IMR-90 (cell line): ENCODE measurements around the gene FAR2. TPM values are rescaled to one million over a fixed set of nuclear protein-coding genes. Genes with fewer than 3 reads are reported as not detected.
A peak's percentile ranks its signal among the peaks of the same experiment; 100 is the strongest.

ENCODE experiments used
- ATAC-seq: fragments of 200-7000 bp; cut with Tn5 transposase; 2 replicates; pipeline ENCODE4 v1.9.1; 2020; ENCODE audit warnings: low read depth, mild to moderate bottlenecking, moderate library complexity
- BruUV-seq: library from RNA; stranded (reverse); fragments of 400-500 nt; replicated peaks from 2 replicates; lab custom pipeline; 2021; lab: Mats Ljungman, UMichigan
- CTCF ChIA-PET: fragments of 300-600 bp; formaldehyde crosslinking; extraction: SDS; loops from one replicate; lab custom pipeline; 2021; ENCODE audit warnings: antibody characterized with exemption; lab: Yijun Ruan, JAX
- POLR2A ChIA-PET: fragments of 300-600 bp; sonication (Branson Sonifier 250); formaldehyde crosslinking; loops from one replicate; lab custom pipeline; 2022; ENCODE audit warnings: antibody characterized with exemption; ENCODE audit not compliant: unreplicated experiment; lab: Charles Lee
- DNase-seq: peaks from one replicate; pipeline ENCODE4 v3.0.0; 2013
- H2AFZ ChIP-seq: replicated peaks from 2 replicates; pipeline ENCODE3; 2013; ENCODE audit warnings: low read length, mild to moderate bottlenecking; ENCODE audit not compliant: poor library complexity
- H2AK5ac ChIP-seq: 2 replicates; pipeline ENCODE4 v1.6.1; 2013; ENCODE audit warnings: low read depth, low read length, inconsistent platforms
- H2AK9ac ChIP-seq: replicated peaks from 2 replicates; pipeline ENCODE3; 2013; ENCODE audit warnings: mild to moderate bottlenecking, low read depth, low read length, moderate library complexity; ENCODE audit not compliant: poor library complexity
- H2BK120ac ChIP-seq: 2 replicates; pipeline ENCODE4 v1.6.1; 2013; ENCODE audit warnings: low read depth, low read length, inconsistent platforms
- H2BK15ac ChIP-seq: 3 replicates; pipeline ENCODE4 v1.6.1; 2013; ENCODE audit warnings: low read depth, low read length, inconsistent platforms
- H2BK20ac ChIP-seq: 2 replicates; pipeline ENCODE4 v1.6.1; 2013; ENCODE audit warnings: low read depth, mild to moderate bottlenecking, inconsistent platforms, low read length, moderate library complexity
- H2BK5ac ChIP-seq: 2 replicates; pipeline ENCODE4 v1.6.1; 2013; ENCODE audit warnings: mild to moderate bottlenecking, low read depth, low read length, inconsistent platforms; ENCODE audit not compliant: poor library complexity, severe bottlenecking
- H3K14ac ChIP-seq: replicated peaks from 2 replicates; pipeline ENCODE4 v1.6.1; 2013; ENCODE audit warnings: low read depth, low read length, inconsistent platforms
- H3K18ac ChIP-seq: 2 replicates; pipeline ENCODE4 v1.6.1; 2013; ENCODE audit warnings: low read depth, low read length, control low read depth
- H3K23ac ChIP-seq: 2 replicates; pipeline ENCODE4 v1.6.1; 2013; ENCODE audit warnings: low read depth, low read length, inconsistent platforms
- H3K27ac ChIP-seq: 2 replicates; pipeline ENCODE4 v1.5.1; 2013; ENCODE audit warnings: mild to moderate bottlenecking, control low read depth, low read length; ENCODE audit not compliant: insufficient read depth
- H3K27me3 ChIP-seq: 2 replicates; pipeline ENCODE4 v1.6.1; 2013; ENCODE audit warnings: low read length; ENCODE audit not compliant: control insufficient read depth, insufficient read depth
- H3K36me3 ChIP-seq: 2 replicates; pipeline ENCODE4 v1.6.1; 2013; ENCODE audit warnings: low read length, mixed read lengths; ENCODE audit not compliant: control insufficient read depth, insufficient read depth
- H3K4ac ChIP-seq: 2 replicates; pipeline ENCODE4 v1.6.1; 2013; ENCODE audit warnings: low read depth, low read length, inconsistent platforms
- H3K4me1 ChIP-seq: 2 replicates; pipeline ENCODE4 v1.6.1; 2013; ENCODE audit warnings: low read length, mixed read lengths; ENCODE audit not compliant: control insufficient read depth, insufficient read depth
- H3K4me2 ChIP-seq: 2 replicates; pipeline ENCODE4 v1.6.1; 2013; ENCODE audit warnings: low read depth, mild to moderate bottlenecking, control low read depth, low read length, moderate library complexity
- H3K4me3 ChIP-seq: 2 replicates; pipeline ENCODE4 v1.5.1; 2013; ENCODE audit warnings: low read depth, mild to moderate bottlenecking, control low read depth, low read length, moderate library complexity; ENCODE audit not compliant: insufficient read depth
- H3K56ac ChIP-seq: 2 replicates; pipeline ENCODE4 v1.6.1; 2013; ENCODE audit warnings: low read length, inconsistent platforms; ENCODE audit not compliant: insufficient read depth; ENCODE audit errors: extremely low read depth
- H3K79me1 ChIP-seq, 2 experiments: 2 replicates each; pipeline ENCODE4 v1.6.1; 2013; ENCODE audit warnings: low read length in 2 of 2, inconsistent platforms in 1 of 2, low read depth in 1 of 2
- H3K9ac ChIP-seq: 2 replicates; pipeline ENCODE4 v1.6.1; 2013; ENCODE audit warnings: low read depth, low read length, control low read depth
- H3K9me1 ChIP-seq: 2 replicates; pipeline ENCODE4 v1.6.1; 2013; ENCODE audit warnings: low read length, inconsistent platforms; ENCODE audit not compliant: insufficient read depth
- H3K9me3 ChIP-seq: 2 replicates; pipeline ENCODE4 v1.6.1; 2013; ENCODE audit warnings: low read length; ENCODE audit not compliant: control insufficient read depth, insufficient read depth
- H4K20me1 ChIP-seq: 2 replicates; pipeline ENCODE4 v1.6.1; 2013; ENCODE audit warnings: low read length, inconsistent platforms; ENCODE audit not compliant: insufficient read depth
- H4K5ac ChIP-seq: 2 replicates; pipeline ENCODE4 v1.6.1; 2013; ENCODE audit warnings: mild to moderate bottlenecking, low read depth, low read length, control low read depth
- H4K8ac ChIP-seq, 2 experiments: 2 replicates each; pipeline ENCODE4 v1.6.1; 2013; ENCODE audit warnings: low read depth in 2 of 2, low read length in 2 of 2, control low read depth in 1 of 2, inconsistent platforms in 1 of 2
- H4K91ac ChIP-seq: 2 replicates; pipeline ENCODE4 v1.6.1; 2013; ENCODE audit warnings: low read depth, low read length, inconsistent platforms; ENCODE audit not compliant: insufficient read depth
- BHLHE40 ChIP-seq: fragments of 150-350 bp; IDR thresholded peaks from 2 replicates; pipeline ENCODE4 v1.6.1; 2016; ENCODE audit warnings: mild to moderate bottlenecking, low read depth, low read length
- CEBPB ChIP-seq: IDR thresholded peaks from 2 replicates; pipeline ENCODE4 v1.6.1; 2012; ENCODE audit warnings: low read depth, low read length, improper control_type of control experiment
- CHD1 ChIP-seq: IDR thresholded peaks from 2 replicates; pipeline ENCODE4 v1.6.1; 2012; ENCODE audit warnings: low read depth, low read length, improper control_type of control experiment
- FOS ChIP-seq: fragments of 150-350 bp; IDR thresholded peaks from 2 replicates; pipeline ENCODE4 v1.6.1; 2016; ENCODE audit warnings: low read depth, low read length
- MAFK ChIP-seq: IDR thresholded peaks from 2 replicates; pipeline ENCODE4 v1.6.1; 2012; ENCODE audit warnings: low read depth, low read length, improper control_type of control experiment
- MAZ ChIP-seq: IDR thresholded peaks from 2 replicates; pipeline ENCODE4 v1.6.1; 2012; ENCODE audit warnings: low read depth, mild to moderate bottlenecking, low read length, improper control_type of control experiment, moderate library complexity, borderline replicate concordance
- MXI1 ChIP-seq: IDR thresholded peaks from 2 replicates; pipeline ENCODE4 v1.6.1; 2012; ENCODE audit warnings: low read depth, mild to moderate bottlenecking, low read length, moderate library complexity, borderline replicate concordance
- NFE2L2 ChIP-seq: fragments of 150-350 bp; IDR thresholded peaks from 2 replicates; pipeline ENCODE4 v1.6.1; 2016; ENCODE audit warnings: low read depth, mild to moderate bottlenecking, low read length
- POLR2A ChIP-seq: IDR thresholded peaks from 2 replicates; pipeline ENCODE4 v1.6.1; 2012; ENCODE audit warnings: mild to moderate bottlenecking, low read depth, low read length
- RAD21 ChIP-seq: IDR thresholded peaks from 2 replicates; pipeline ENCODE4 v1.6.1; 2012; ENCODE audit warnings: low read length, improper control_type of control experiment
- RCOR1 ChIP-seq: IDR thresholded peaks from 2 replicates; pipeline ENCODE4 v1.6.1; 2012; ENCODE audit warnings: mild to moderate bottlenecking, low read length, improper control_type of control experiment; ENCODE audit not compliant: insufficient replicate concordance
- SMC3 ChIP-seq: fragments of 150-350 bp; IDR thresholded peaks from 2 replicates; pipeline ENCODE4 v1.6.1; 2016; ENCODE audit warnings: low read depth, mild to moderate bottlenecking, antibody characterized with exemption, low read length, moderate library complexity
- WGBS, 2 experiments: methylation state at CpG; one replicate each; pipeline versions ENCODE4 v1.1.5 to v1.1.7; 2013; ENCODE audit warnings: missing lambda C conversion rate in 2 of 2; ENCODE audit not compliant: insufficient read length in 1 of 2; ENCODE audit errors: extremely low coverage in 2 of 2; 5-methylcytosine and 5-hydroxymethylcytosine counted together
- dilution Hi-C: fragments of 300-500 bp; cut with HindIII; formaldehyde crosslinking; loops from one replicate; pipeline ENCODE4 v1.14.3; 2018; ENCODE audit warnings: low sequenced_read_pairs; ENCODE audit not compliant: unreplicated experiment
- in situ Hi-C: fragments of 300-500 bp; cut with MboI; formaldehyde crosslinking; loops from 3 replicates; pipeline ENCODE4 v1.14.3; 2019; ENCODE audit warnings: low sequenced_read_pairs, inconsistent platforms, mixed read lengths
- intact Hi-C: fragments of 100-400 bp; cut with micrococcal nuclease; formaldehyde crosslinking; loops from 2 replicates; pipeline ENCODE4 v1.10.0; 2022
- polyA plus RNA-seq, 3 experiments: library from polyadenylated mRNA; depleted of rRNA; stranded (reverse); fragments of >200 nt; gene quantifications; 2 replicates each; pipeline ENCODE4 v1.2.3, GENCODE V29; 2012; ENCODE audit warnings: low replicate concordance in 1 of 3
- total RNA-seq: library from RNA; depleted of rRNA; stranded (reverse); fragments of >200 nt; gene quantifications from 2 replicates; pipeline ENCODE4 v1.2.3, GENCODE V29; 2012
- TF ChIP-seq, protein P1 (sequence below): conservative IDR thresholded peaks from 2 replicates; pipeline ENCODE4 v1.5.1; 2012; ENCODE audit warnings: mild to moderate bottlenecking, low read depth, low read length, improper control_type of control experiment
- TF ChIP-seq, protein P2 (sequence below): fragments of 150-350 bp; IDR thresholded peaks from 2 replicates; pipeline ENCODE4 v1.6.1; 2017; ENCODE audit warnings: mild to moderate bottlenecking, antibody characterized with exemption, low read length, low read depth
- TF ChIP-seq, protein P3 (sequence below): fragments of 150-350 bp; IDR thresholded peaks from 2 replicates; pipeline ENCODE4 v1.6.1; 2016; ENCODE audit warnings: low read depth, mild to moderate bottlenecking, low read length, moderate library complexity, borderline replicate concordance

The FAR2 gene
- total and polyA plus RNA-seq, 2 of the 4 experiments (the other 2 are of a cell fraction): 1.1 to 2.0 TPM

DNA sequence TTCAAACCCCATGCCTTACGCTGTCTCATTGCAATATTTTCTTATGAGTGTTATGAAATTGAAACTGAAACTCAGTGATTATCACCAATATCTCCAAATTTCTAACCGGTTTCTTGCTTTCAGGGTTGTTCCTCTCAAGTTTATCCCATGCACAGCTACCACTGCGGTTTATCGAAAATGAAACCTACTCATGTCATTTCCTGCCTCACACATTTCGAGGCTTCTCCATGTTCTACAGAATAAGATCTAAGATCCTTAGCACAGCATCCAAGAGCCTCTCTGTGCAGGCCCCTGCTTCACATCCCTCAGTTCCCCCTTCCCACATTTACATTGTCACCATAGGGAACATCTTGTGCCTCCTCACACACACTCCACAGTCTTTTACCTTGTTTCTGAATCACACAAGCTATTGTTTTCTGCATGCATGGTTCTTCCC is 45.5 kb upstream of the FAR2 start:
- H2AK5ac ChIP-seq: no peak overlapping the region
- WGBS, 2 experiments: 79% methylated on average over 3 of the region's 5 CpGs; no CpG with 5 or more reads in 1 of the 2 experiments
- intact Hi-C loops (no loop called here), in situ Hi-C loops (no loop called here), dilution Hi-C loops (no loop called here)
- H4K8ac ChIP-seq: no peak overlapping the region
- H2AFZ ChIP-seq: peak overlapping the region; percentile 28
- H2AK9ac ChIP-seq: no peak overlapping the region
- H3K36me3 ChIP-seq: no peaks in the 10 kb centered on the region
- H3K4me3 ChIP-seq: no peak overlapping the region
- H3K9me1 ChIP-seq: no peaks in the 10 kb centered on the region
- H3K18ac ChIP-seq: no peak overlapping the region
- TF ChIP-seq CEBPB: no peak
- TF ChIP-seq RAD21: no peak
- TF ChIP-seq NFE2L2: no peak
- TF ChIP-seq MXI1: no peak
- no peak for TF ChIP-seq CHD1
- TF ChIP-seq, protein P1, sequence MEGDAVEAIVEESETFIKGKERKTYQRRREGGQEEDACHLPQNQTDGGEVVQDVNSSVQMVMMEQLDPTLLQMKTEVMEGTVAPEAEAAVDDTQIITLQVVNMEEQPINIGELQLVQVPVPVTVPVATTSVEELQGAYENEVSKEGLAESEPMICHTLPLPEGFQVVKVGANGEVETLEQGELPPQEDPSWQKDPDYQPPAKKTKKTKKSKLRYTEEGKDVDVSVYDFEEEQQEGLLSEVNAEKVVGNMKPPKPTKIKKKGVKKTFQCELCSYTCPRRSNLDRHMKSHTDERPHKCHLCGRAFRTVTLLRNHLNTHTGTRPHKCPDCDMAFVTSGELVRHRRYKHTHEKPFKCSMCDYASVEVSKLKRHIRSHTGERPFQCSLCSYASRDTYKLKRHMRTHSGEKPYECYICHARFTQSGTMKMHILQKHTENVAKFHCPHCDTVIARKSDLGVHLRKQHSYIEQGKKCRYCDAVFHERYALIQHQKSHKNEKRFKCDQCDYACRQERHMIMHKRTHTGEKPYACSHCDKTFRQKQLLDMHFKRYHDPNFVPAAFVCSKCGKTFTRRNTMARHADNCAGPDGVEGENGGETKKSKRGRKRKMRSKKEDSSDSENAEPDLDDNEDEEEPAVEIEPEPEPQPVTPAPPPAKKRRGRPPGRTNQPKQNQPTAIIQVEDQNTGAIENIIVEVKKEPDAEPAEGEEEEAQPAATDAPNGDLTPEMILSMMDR: no peak
- no peak for TF ChIP-seq RCOR1
- no peak for TF ChIP-seq SMC3
- no peak for TF ChIP-seq BHLHE40
- TF ChIP-seq, protein P2, sequence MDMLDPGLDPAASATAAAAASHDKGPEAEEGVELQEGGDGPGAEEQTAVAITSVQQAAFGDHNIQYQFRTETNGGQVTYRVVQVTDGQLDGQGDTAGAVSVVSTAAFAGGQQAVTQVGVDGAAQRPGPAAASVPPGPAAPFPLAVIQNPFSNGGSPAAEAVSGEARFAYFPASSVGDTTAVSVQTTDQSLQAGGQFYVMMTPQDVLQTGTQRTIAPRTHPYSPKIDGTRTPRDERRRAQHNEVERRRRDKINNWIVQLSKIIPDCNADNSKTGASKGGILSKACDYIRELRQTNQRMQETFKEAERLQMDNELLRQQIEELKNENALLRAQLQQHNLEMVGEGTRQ: no peak
- no peak for TF ChIP-seq MAZ
- TF ChIP-seq POLR2A: no peak
- no peak for TF ChIP-seq FOS
- no peak for TF ChIP-seq MAFK
- TF ChIP-seq, protein P3, sequence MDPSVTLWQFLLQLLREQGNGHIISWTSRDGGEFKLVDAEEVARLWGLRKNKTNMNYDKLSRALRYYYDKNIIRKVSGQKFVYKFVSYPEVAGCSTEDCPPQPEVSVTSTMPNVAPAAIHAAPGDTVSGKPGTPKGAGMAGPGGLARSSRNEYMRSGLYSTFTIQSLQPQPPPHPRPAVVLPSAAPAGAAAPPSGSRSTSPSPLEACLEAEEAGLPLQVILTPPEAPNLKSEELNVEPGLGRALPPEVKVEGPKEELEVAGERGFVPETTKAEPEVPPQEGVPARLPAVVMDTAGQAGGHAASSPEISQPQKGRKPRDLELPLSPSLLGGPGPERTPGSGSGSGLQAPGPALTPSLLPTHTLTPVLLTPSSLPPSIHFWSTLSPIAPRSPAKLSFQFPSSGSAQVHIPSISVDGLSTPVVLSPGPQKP: no peak
- no peak overlapping the region for H4K91ac ChIP-seq
- no peak for ATAC-seq
- no peak overlapping the region for H2BK120ac ChIP-seq
- no peak overlapping the region for H2BK20ac ChIP-seq
- H3K9me3 ChIP-seq: peaks cover under 1% of the 10 kb centered on the region
- ChIA-PET POLR2A (no interaction called here), CTCF (no interaction called here)
- no peak overlapping the region for H3K23ac ChIP-seq
- no TSS peak for BruUV-seq
- H4K20me1 ChIP-seq: no peaks in the 10 kb centered on the region
- H4K5ac ChIP-seq: no peak overlapping the region
- H3K4me2 ChIP-seq: peak overlapping the region; percentile 58
- no peak overlapping the region for H3K56ac ChIP-seq
- H2BK15ac ChIP-seq: no peak overlapping the region
- H3K4me1 ChIP-seq: no peaks in the 10 kb centered on the region
- H3K27me3 ChIP-seq: no peaks in the 10 kb centered on the region
- H3K9ac ChIP-seq: no peak overlapping the region
- no peak overlapping the region for H2BK5ac ChIP-seq
- H3K4ac ChIP-seq: no peak overlapping the region
- no peak overlapping the region for H3K14ac ChIP-seq
- no peaks in the 10 kb centered on the region for H3K79me1 ChIP-seq
- H3K27ac ChIP-seq: no peak overlapping the region
- DNase-seq: no peak
